HL-60 (cell line): ENCODE data around the gene PXMP4.

Experiments
- GABPA ChIP-seq: IDR thresholded peaks from 2 replicates; pipeline ENCODE4 v1.6.1; 2012; ENCODE audit warnings: low read depth
- POLR2AphosphoS5 ChIP-seq: IDR thresholded peaks from 2 replicates; pipeline ENCODE4 v1.6.1; 2012; ENCODE audit warnings: low read depth
- TF ChIP-seq, protein P1 (sequence below): IDR thresholded peaks from one replicate; pipeline ENCODE4 v1.5.1; 2011; ENCODE audit warnings: low read length, control low read depth, inconsistent platforms; ENCODE audit not compliant: insufficient read depth

DNA sequence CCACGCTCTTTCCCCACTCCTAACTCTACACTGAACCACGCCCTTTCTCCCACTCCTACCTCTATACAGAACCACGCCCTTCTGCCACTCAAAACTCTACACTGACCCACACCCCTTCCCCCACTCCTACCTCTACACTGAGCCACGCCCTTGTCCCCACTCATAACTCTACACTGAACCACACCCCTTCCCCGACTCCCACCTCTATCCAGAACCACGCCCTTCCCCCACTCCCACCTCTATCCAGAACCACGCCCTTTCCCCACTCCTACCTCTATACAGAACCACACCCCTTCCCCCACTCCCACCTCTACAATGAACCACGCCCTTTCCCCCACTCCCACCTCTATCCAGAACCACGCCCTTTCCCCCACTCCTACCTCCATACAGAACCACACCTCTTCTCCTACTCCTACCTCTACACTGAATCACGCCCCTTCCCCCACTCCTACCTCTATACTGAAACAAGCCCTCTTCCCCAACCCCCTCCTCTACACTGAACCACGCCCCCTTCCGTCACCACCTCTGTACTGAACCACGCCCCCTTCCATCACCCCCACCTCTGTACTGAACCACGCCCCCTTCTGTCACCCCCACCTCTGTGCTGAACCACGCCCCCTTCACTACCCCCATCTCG, 10.1 kb downstream of the PXMP4 start:
- TF ChIP-seq GABPA (no peak), POLR2AphosphoS5 (no peak)
- TF ChIP-seq, protein P1, sequence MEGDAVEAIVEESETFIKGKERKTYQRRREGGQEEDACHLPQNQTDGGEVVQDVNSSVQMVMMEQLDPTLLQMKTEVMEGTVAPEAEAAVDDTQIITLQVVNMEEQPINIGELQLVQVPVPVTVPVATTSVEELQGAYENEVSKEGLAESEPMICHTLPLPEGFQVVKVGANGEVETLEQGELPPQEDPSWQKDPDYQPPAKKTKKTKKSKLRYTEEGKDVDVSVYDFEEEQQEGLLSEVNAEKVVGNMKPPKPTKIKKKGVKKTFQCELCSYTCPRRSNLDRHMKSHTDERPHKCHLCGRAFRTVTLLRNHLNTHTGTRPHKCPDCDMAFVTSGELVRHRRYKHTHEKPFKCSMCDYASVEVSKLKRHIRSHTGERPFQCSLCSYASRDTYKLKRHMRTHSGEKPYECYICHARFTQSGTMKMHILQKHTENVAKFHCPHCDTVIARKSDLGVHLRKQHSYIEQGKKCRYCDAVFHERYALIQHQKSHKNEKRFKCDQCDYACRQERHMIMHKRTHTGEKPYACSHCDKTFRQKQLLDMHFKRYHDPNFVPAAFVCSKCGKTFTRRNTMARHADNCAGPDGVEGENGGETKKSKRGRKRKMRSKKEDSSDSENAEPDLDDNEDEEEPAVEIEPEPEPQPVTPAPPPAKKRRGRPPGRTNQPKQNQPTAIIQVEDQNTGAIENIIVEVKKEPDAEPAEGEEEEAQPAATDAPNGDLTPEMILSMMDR, result no peak
